WTC11 (cell line): ENCODE data around the gene CIBAR2.

ENCODE experiments used
- CTCF ChIP-seq: fragments of 200-600 bp; IDR thresholded peaks from 2 replicates; pipeline ENCODE4 v1.8.0; 2022; ENCODE audit warnings: antibody characterized with exemption
- E2F4 ChIP-seq: sonication (generic); formaldehyde crosslinking; IDR thresholded peaks from 2 replicates; pipeline ENCODE4 v1.8.1; 2022; ENCODE audit warnings: low read depth, mild to moderate bottlenecking, moderate library complexity, missing genetic modification reagents, borderline replicate concordance
- MAX ChIP-seq: sonication (generic); formaldehyde crosslinking; IDR thresholded peaks from 2 replicates; pipeline ENCODE4 v1.8.0; 2022; ENCODE audit warnings: mild to moderate bottlenecking, missing genetic modification reagents
- MXD4 ChIP-seq: fragments of 250-450 bp; sonication (Bioruptor Pico); IDR thresholded peaks from 2 replicates; pipeline ENCODE4 v1.8.0; 2021; ENCODE audit warnings: mild to moderate bottlenecking, moderate library complexity, borderline replicate concordance
- SMAD3 ChIP-seq: sonication (generic); formaldehyde crosslinking; IDR thresholded peaks from 2 replicates; pipeline ENCODE4 v1.8.0; 2022; ENCODE audit warnings: missing genetic modification reagents, mild to moderate bottlenecking, borderline replicate concordance
- SP1 ChIP-seq: sonication (generic); formaldehyde crosslinking; conservative IDR thresholded peaks from 2 replicates; pipeline ENCODE4 v1.8.1; 2022; ENCODE audit warnings: missing genetic modification reagents
- STAT6 ChIP-seq: sonication (generic); formaldehyde crosslinking; conservative IDR thresholded peaks from 2 replicates; pipeline ENCODE4 v1.8.1; 2023; ENCODE audit warnings: mild to moderate bottlenecking, low read depth, missing genetic modification reagents, moderate library complexity
- USF2 ChIP-seq: sonication (generic); formaldehyde crosslinking; IDR thresholded peaks from 2 replicates; pipeline ENCODE4 v1.8.1; 2023; ENCODE audit warnings: mild to moderate bottlenecking, missing genetic modification reagents, moderate library complexity
- ZNF121 ChIP-seq: sonication (generic); formaldehyde crosslinking; IDR thresholded peaks from 2 replicates; pipeline ENCODE4 v1.8.0; 2023; ENCODE audit warnings: missing genetic modification reagents
- ZNF396 ChIP-seq: fragments of 250-450 bp; sonication (Bioruptor Pico); IDR thresholded peaks from 2 replicates; pipeline ENCODE4 v1.8.0; 2021; ENCODE audit warnings: mild to moderate bottlenecking, moderate library complexity, borderline replicate concordance

- TF ChIP-seq USF2 (CRISPR knock-in tag), result no peak
- TF ChIP-seq CTCF, result no peak
- no peak for TF ChIP-seq ZNF396 (CRISPR knock-in tag)
- TF ChIP-seq SP1, result no peak
- no peak for TF ChIP-seq SMAD3 (CRISPR knock-in tag)
- TF ChIP-seq MAX, result no peak
- TF ChIP-seq ZNF121, result no peak
- no peak for TF ChIP-seq E2F4 (CRISPR knock-in tag)
- TF ChIP-seq MXD4 (CRISPR knock-in tag), result no peak
- no peak for TF ChIP-seq STAT6 (CRISPR knock-in tag)
These were observed 29.3 kb upstream of the CIBAR2 start for GRCh38 chr16:85141491-85142128.
